SJCRH30 (cell line): ENCODE measurements around the gene GJC2. TPM values are rescaled to one million over a fixed set of nuclear protein-coding genes. Genes with fewer than 3 reads are reported as not detected.

Experiments used
- DNase-seq, 2 experiments: peaks; one replicate each; pipeline ENCODE4 v3.0.0-alpha.2; 2015 to 2020
- H3K27ac ChIP-seq: fragments of 250-450 bp; sonication (Bioruptor Pico); 2 replicates; pipeline ENCODE4 v1.5.1; 2020; ENCODE audit warnings: mild to moderate bottlenecking, moderate library complexity
- H3K27me3 ChIP-seq: fragments of 250-450 bp; sonication (Bioruptor Pico); 2 replicates; pipeline ENCODE4 v1.5.1; 2020; ENCODE audit warnings: mild to moderate bottlenecking, moderate library complexity
- H3K36me3 ChIP-seq: fragments of 250-450 bp; sonication (Bioruptor Pico); 2 replicates; pipeline ENCODE4 v1.5.1; 2020; ENCODE audit warnings: mild to moderate bottlenecking, moderate library complexity
- H3K4me1 ChIP-seq: fragments of 250-450 bp; sonication (Bioruptor Pico); 2 replicates; pipeline ENCODE4 v1.5.1; 2020; ENCODE audit warnings: mild to moderate bottlenecking, moderate library complexity
- H3K4me3 ChIP-seq: fragments of 250-450 bp; sonication (Bioruptor Pico); 2 replicates; pipeline ENCODE4 v1.5.1; 2020; ENCODE audit warnings: mild to moderate bottlenecking, moderate library complexity
- H3K9me3 ChIP-seq: fragments of 250-450 bp; sonication (Bioruptor Pico); replicated peaks from 2 replicates; pipeline ENCODE4 v1.5.1; 2020; ENCODE audit warnings: mild to moderate bottlenecking, moderate library complexity
- total RNA-seq: library from RNA; depleted of rRNA; stranded (reverse); fragments of >200 nt; shearing (Covaris generic); gene quantifications from 2 replicates; pipeline ENCODE4 v1.2.3, GENCODE V29; 2014

GJC2 gene
- total RNA-seq, 1 experiment from 2014 or later: 0.59 TPM

- no peak for DNase-seq
- Histone ChIP-seq H3K9me3 (no peaks in the 10 kb centered on the region), H3K27ac (no peak overlapping the region), H3K4me1 (no peaks in the 10 kb centered on the region), H3K27me3 (no peaks in the 10 kb centered on the region), H3K4me3 (no peak overlapping the region), H3K36me3 (no peaks in the 10 kb centered on the region)
Observed at GRCh38 chr1:228190182-228190581, 40.5 kb downstream of the GJC2 start.

- H3K9me3 ChIP-seq: no peaks in the 10 kb centered on the region
- H3K4me1 ChIP-seq: no peaks in the 10 kb centered on the region
- no peak for DNase-seq
- no peak overlapping the region for H3K27ac ChIP-seq
- H3K27me3 ChIP-seq: no peaks in the 10 kb centered on the region
- H3K4me3 ChIP-seq: no peak overlapping the region
- no peaks in the 10 kb centered on the region for H3K36me3 ChIP-seq
Observed at GRCh38 chr1:228190778-228191177, 41.0 kb downstream of the GJC2 start.

- H3K9me3 ChIP-seq: peaks cover 8% of the 10 kb centered on the region
- H3K4me1 ChIP-seq: no peaks in the 10 kb centered on the region
- no peak for DNase-seq
- H3K27ac ChIP-seq: no peak overlapping the region
- H3K36me3 ChIP-seq: no peaks in the 10 kb centered on the region
- H3K4me3 ChIP-seq: no peak overlapping the region
- H3K27me3 ChIP-seq: no peaks in the 10 kb centered on the region
Observed at GRCh38 chr1:228194436-228194835, 44.7 kb downstream of the GJC2 start.

- Histone ChIP-seq H3K36me3 (no peaks in the 10 kb centered on the region), H3K4me1 (no peaks in the 10 kb centered on the region), H3K4me3 (no peak overlapping the region), H3K27me3 (no peaks in the 10 kb centered on the region), H3K27ac (no peak overlapping the region), H3K9me3 (peaks cover 15% of the 10 kb centered on the region)
- DNase-seq: no peak
Observed at GRCh38 chr1:228194921-228195812, 45.4 kb downstream of the GJC2 start.

GRCh38 chr1:228197555-228198147, 47.9 kb downstream of the GJC2 start:
- no peaks in the 10 kb centered on the region for H3K36me3 ChIP-seq
- peaks cover 15% of the 10 kb centered on the region for H3K9me3 ChIP-seq
- H3K4me1 ChIP-seq: no peaks in the 10 kb centered on the region
- no peaks in the 10 kb centered on the region for H3K27me3 ChIP-seq
- no peak overlapping the region for H3K27ac ChIP-seq
- no peak overlapping the region for H3K4me3 ChIP-seq
- no peak for DNase-seq

GRCh38 chr1:228198977-228199590, 49.4 kb downstream of the GJC2 start:
- Histone ChIP-seq H3K9me3 (peaks cover 15% of the 10 kb centered on the region), H3K4me3 (no peak overlapping the region), H3K27me3 (no peaks in the 10 kb centered on the region), H3K4me1 (no peaks in the 10 kb centered on the region), H3K36me3 (no peaks in the 10 kb centered on the region), H3K27ac (no peak overlapping the region)
- DNase-seq: no peak

- H3K27ac ChIP-seq: no peak overlapping the region
- H3K36me3 ChIP-seq: no peaks in the 10 kb centered on the region
Observed at GRCh38 chr1:228204958-228205357, 55.2 kb downstream of the GJC2 start.

GRCh38 chr1:228205526-228206436, 56.1 kb downstream of the GJC2 start:
- Histone ChIP-seq H3K36me3 (no peaks in the 10 kb centered on the region), H3K27me3 (0 out of 2 replicates have a peak, but pooled peaks cover 4% of the 10 kb centered on the region), H3K4me1 (peaks cover 37% of the 10 kb centered on the region), H3K9me3 (no peaks in the 10 kb centered on the region), H3K27ac (no peak overlapping the region), H3K4me3 (no peak overlapping the region)
- no peak for DNase-seq

More at GRCh38 chr1:228204958-228205357, 55.2 kb downstream of the GJC2 start:
- Histone ChIP-seq H3K4me3 (no peak overlapping the region), H3K27me3 (0 out of 2 replicates have a peak, but pooled peaks cover 4% of the 10 kb centered on the region), H3K9me3 (0 out of 2 replicates have a peak, but pooled peaks cover 2% of the 10 kb centered on the region), H3K4me1 (peaks cover 30% of the 10 kb centered on the region)
- peak in 1 of 2 experiments; percentile 50 for DNase-seq

GRCh38 chr1:228206582-228207351, 57.0 kb downstream of the GJC2 start:
- Histone ChIP-seq H3K36me3 (no peaks in the 10 kb centered on the region), H3K4me1 (peaks cover 37% of the 10 kb centered on the region), H3K4me3 (no peak overlapping the region), H3K27ac (no peak overlapping the region), H3K9me3 (no peaks in the 10 kb centered on the region), H3K27me3 (0 out of 2 replicates have a peak, but pooled peaks cover 4% of the 10 kb centered on the region)
- no peak for DNase-seq

GRCh38 chr1:228207381-228207810, 57.7 kb downstream of the GJC2 start:
- H3K27me3 ChIP-seq: 0 out of 2 replicates have a peak, but pooled peaks cover 4% of the 10 kb centered on the region
- peaks cover 37% of the 10 kb centered on the region for H3K4me1 ChIP-seq
- no peak overlapping the region for H3K4me3 ChIP-seq
- no peaks in the 10 kb centered on the region for H3K9me3 ChIP-seq
- no peaks in the 10 kb centered on the region for H3K36me3 ChIP-seq
- DNase-seq: no peak
- H3K27ac ChIP-seq: no peak overlapping the region

- Histone ChIP-seq H3K4me3 (peak within 1 kb of the TSS; percentile 34), H3K36me3 (no peaks in the 10 kb centered on the region), H3K9me3 (no peaks in the 10 kb centered on the region), H3K27me3 (0 out of 2 replicates have a peak, but pooled peaks cover 4% of the 10 kb centered on the region), H3K4me1 (peaks cover 37% of the 10 kb centered on the region), H3K27ac (peak within 1 kb of the TSS; percentile 4; the same call in 1 of the 2 replicates)
- peak; percentile 54 to 64 for DNase-seq
Observed at GRCh38 chr1:228207851-228208821, 58.4 kb downstream of the GJC2 start, which contains the start of gene OBSCN. Gene OBSCN, plus strand, starts transcription at chr1:228208044. Its CDS starts 3,740 bp downstream, at chr1:228211784.

GRCh38 chr1:228208831-228209551, 59.3 kb downstream of the GJC2 start:
- Histone ChIP-seq H3K9me3 (no peaks in the 10 kb centered on the region), H3K36me3 (no peaks in the 10 kb centered on the region), H3K4me1 (peaks cover 37% of the 10 kb centered on the region), H3K27ac (no peak overlapping the region), H3K4me3 (no peak overlapping the region), H3K27me3 (0 out of 2 replicates have a peak, but pooled peaks cover 4% of the 10 kb centered on the region)
- DNase-seq: no peak
